K562 (cell line): ENCODE data around the gene NRTN. TPM values are rescaled to one million over a fixed set of nuclear protein-coding genes. Genes with fewer than 3 reads are reported as not detected.

ENCODE experiments used
- ATAC-seq: fragments of 200-7000 bp; cut with Tn5 transposase; 3 replicates; pipeline ENCODE4 v1.9.1; 2020; ENCODE audit warnings: moderate library complexity
- BruUV-seq: library from RNA; stranded (reverse); fragments of 400-500 nt; replicated peaks from 2 replicates; lab custom pipeline; 2021; lab: Mats Ljungman, UMichigan
- CTCF ChIA-PET: fragments of 300-600 bp; formaldehyde crosslinking; extraction: SDS; loops from one replicate; lab custom pipeline; 2021; ENCODE audit warnings: low intra/inter-chr PET ratio; lab: Yijun Ruan, JAX
- POLR2A ChIA-PET: fragments of 300-600, 350-650 bp; sonication (Branson Sonifier 250); formaldehyde crosslinking; extraction: SDS; loops from one replicate; lab custom pipeline; 2021; ENCODE audit warnings: antibody characterized with exemption, inconsistent platforms; lab: Yijun Ruan, JAX
- DNase-seq, 4 experiments: peaks; one replicate each; pipeline versions ENCODE4 v3.0.0 to v3.0.0-alpha.2; 2011 to 2018; ENCODE audit warnings: low spot score in 3 of 4, mixed read lengths in 3 of 4; ENCODE audit errors: extremely low read depth in 1 of 4
- FAIRE-seq: peaks from 2 replicates; lab custom pipeline; 2011; peaks lifted over from hg19 to GRCh38; lab: Jason Lieb, UNC
- H2AFZ ChIP-seq: 2 replicates; pipeline ENCODE4 v1.6.0; 2011; ENCODE audit warnings: low read depth, low read length, control low read depth, inconsistent platforms
- H3K27ac ChIP-seq: fragments of 200-600 bp; 3 replicates; pipeline ENCODE4 v1.8.0; 2011; ENCODE audit warnings: low read depth, mild to moderate bottlenecking, control low read depth, inconsistent platforms, low read length, moderate library complexity, mixed read lengths; ENCODE audit errors: extremely low read depth
- H3K27me3 ChIP-seq, 2 experiments: fragments of 300-600 bp in 1 of 2; 2 replicates in 1 of 2; 3 replicates in 1 of 2; pipeline versions ENCODE4 v1.6.0 to v1.8.0; 2011; ENCODE audit warnings: inconsistent platforms in 2 of 2, low read length in 2 of 2, mild to moderate bottlenecking in 1 of 2, mixed read lengths in 1 of 2, moderate library complexity in 1 of 2; ENCODE audit not compliant: control insufficient read depth in 2 of 2, insufficient read depth in 2 of 2
- H3K36me3 ChIP-seq: fragments of 300-600 bp; 3 replicates; pipeline ENCODE4 v1.8.0; 2011; ENCODE audit warnings: mild to moderate bottlenecking, low read length, inconsistent platforms; ENCODE audit not compliant: control insufficient read depth, insufficient read depth
- H3K4me1 ChIP-seq, 2 experiments: fragments of 200-600 bp in 1 of 2; replicated peaks in 1 of 2; 2 replicates in 1 of 2; 3 replicates in 1 of 2; pipeline versions ENCODE4 v1.5.1 to v1.8.0; 2011; ENCODE audit warnings: inconsistent platforms in 2 of 2, low read length in 2 of 2, mild to moderate bottlenecking in 1 of 2, mixed read lengths in 1 of 2, moderate library complexity in 1 of 2; ENCODE audit not compliant: control insufficient read depth in 2 of 2, insufficient read depth in 2 of 2
- H3K4me2 ChIP-seq: 2 replicates; pipeline ENCODE4 v1.6.1; 2011; ENCODE audit warnings: low read length, control low read depth, inconsistent platforms, mixed read lengths; ENCODE audit not compliant: insufficient read depth
- H3K4me3 ChIP-seq: fragments of 200-600 bp; sonication (generic), shearing (Covaris generic); 2 replicates; pipeline ENCODE4 v1.5.1; 2016; ENCODE audit warnings: control low read depth, inconsistent platforms
- H3K79me2 ChIP-seq: fragments of 200-600 bp; 3 replicates; pipeline ENCODE4 v1.8.0; 2011; ENCODE audit warnings: low read length, inconsistent platforms; ENCODE audit not compliant: control insufficient read depth, insufficient read depth
- H3K9ac ChIP-seq, 2 experiments: 2 replicates each; pipeline versions ENCODE4 v1.6.0 to v1.6.1; 2011; ENCODE audit warnings: low read depth in 2 of 2, low read length in 2 of 2, control low read depth in 1 of 2, inconsistent platforms in 1 of 2, mild to moderate bottlenecking in 1 of 2, mixed read lengths in 1 of 2; ENCODE audit not compliant: insufficient read depth in 1 of 2
- H3K9me1 ChIP-seq: one replicate; pipeline ENCODE4 v1.6.0; 2011; ENCODE audit warnings: inconsistent platforms, mild to moderate bottlenecking, low read length, moderate library complexity; ENCODE audit not compliant: control insufficient read depth, insufficient read depth
- H3K9me3 ChIP-seq: replicated peaks from 2 replicates; pipeline ENCODE4 v1.5.1; 2011; ENCODE audit warnings: low read depth, low read length, inconsistent platforms; ENCODE audit not compliant: control insufficient read depth, insufficient read depth
- H4K20me1 ChIP-seq: replicated peaks from 2 replicates; pipeline ENCODE4 v1.6.1; 2011; ENCODE audit warnings: low read length, inconsistent platforms, mixed read lengths; ENCODE audit not compliant: control insufficient read depth, insufficient read depth
- BACH1 ChIP-seq: fragments of 200-800 bp; sonication (Bioruptor generic); IDR thresholded peaks from 2 replicates; pipeline ENCODE4 v1.6.1; 2016; ENCODE audit warnings: missing genetic modification characterization, missing compliant biosample characterization
- BMI1 ChIP-seq: fragments of 150-350 bp; IDR thresholded peaks from 2 replicates; pipeline ENCODE4 v1.6.1; 2014; ENCODE audit warnings: low read length
- BRD4 ChIP-seq: fragments of 200-600 bp; sonication (generic); IDR thresholded peaks from 2 replicates; pipeline ENCODE4 v1.6.1; 2017; ENCODE audit warnings: inconsistent platforms
- CAMTA2 ChIP-seq: fragments of 250-450 bp; sonication (Bioruptor Pico); conservative IDR thresholded peaks from 2 replicates; pipeline ENCODE4 v1.5.1; 2022
- ELF2 ChIP-seq: fragments of 250-450 bp; sonication (Bioruptor Pico); IDR thresholded peaks from 2 replicates; pipeline ENCODE4 v1.5.0; 2021; ENCODE audit warnings: mild to moderate bottlenecking
- ERF ChIP-seq: fragments of 450-650 bp; formaldehyde crosslinking; IDR thresholded peaks from 2 replicates; pipeline ENCODE4 v1.4.0; 2020; ENCODE audit warnings: mild to moderate bottlenecking, mixed read lengths
- MAZ ChIP-seq, 2 experiments: fragments of 450-650 bp in 1 of 2; sonication (generic) in 1 of 2; formaldehyde crosslinking; IDR thresholded peaks in 1 of 2; conservative IDR thresholded peaks in 1 of 2; 2 replicates each; pipeline versions ENCODE4 v1.4.0 to v1.5.0; 2020; ENCODE audit warnings: mild to moderate bottlenecking in 1 of 2, missing genetic modification reagents in 1 of 2
- POLR3G ChIP-seq: IDR thresholded peaks from 2 replicates; pipeline ENCODE4 v1.6.1; 2011; ENCODE audit not compliant: insufficient read length, insufficient replicate concordance; ENCODE audit errors: extremely low read depth
- TRIM24 ChIP-seq, 2 experiments: fragments of 450-650 bp; IDR thresholded peaks; 2 replicates each; pipeline ENCODE4 v1.6.1; 2016
- ZBTB1 ChIP-seq: sonication (generic); formaldehyde crosslinking; IDR thresholded peaks from 2 replicates; pipeline ENCODE4 v1.8.1; 2023; ENCODE audit warnings: missing genetic modification reagents, low read depth, mild to moderate bottlenecking, borderline replicate concordance
- ZNF436 ChIP-seq: fragments of 250-450, 450-650 bp; sonication (Bioruptor Pico); formaldehyde crosslinking; IDR thresholded peaks from 2 replicates; pipeline ENCODE4 v1.7.0; 2020; ENCODE audit warnings: mild to moderate bottlenecking
- ZNF717 ChIP-seq: fragments of 250-450 bp; sonication (Bioruptor Pico); IDR thresholded peaks from 2 replicates; pipeline ENCODE4 v1.5.0; 2021
- WGBS: fragments of 100-300 bp; shearing (Covaris generic); methylation state at CpG from one replicate; pipeline ENCODE4 v1.1.6; 2016; ENCODE audit warnings: low coverage, mixed read lengths; ENCODE audit not compliant: insufficient coverage; ENCODE audit errors: missing lambda C conversion rate; 5-methylcytosine and 5-hydroxymethylcytosine counted together
- in situ Hi-C: fragments of 300-500 bp; cut with MboI; formaldehyde crosslinking; loops from 4 replicates; pipeline ENCODE4 v1.15.0; 2018; ENCODE audit warnings: inconsistent platforms, mixed read lengths
- intact Hi-C: fragments of 100-400 bp; cut with micrococcal nuclease; formaldehyde crosslinking; loops from 2 replicates; pipeline ENCODE4 v1.14.2; 2022
- polyA plus RNA-seq, 8 experiments: library from polyadenylated mRNA; depleted of rRNA in 4 of 8; stranded (reverse) in 5 of 8; unstranded in 3 of 8; fragments of >200 nt; fragmentation: Nextera tagmentation in 2 of 8; fragmentation: Illumina TruSeq in 1 of 8; extraction: Ambion mirVana in 2 of 8; extraction: Trizol in 1 of 8; gene quantifications; 2 replicates each; pipeline versions ENCODE4 v1.2.1 to v1.2.3, GENCODE V29; 2011 to 2014; ENCODE audit warnings: inconsistent platforms in 1 of 8, missing spikeins in 1 of 8
- total RNA-seq, 7 experiments: library from RNA; depleted of rRNA in 6 of 7; stranded (reverse); fragments of >200 nt in 6 of 7; fragmentation: Illumina TruSeq in 2 of 7; extraction: Trizol in 2 of 7; gene quantifications; 2 replicates each; pipeline versions ENCODE4 v1.2.1 to v1.2.3, GENCODE V29; 2011 to 2021; ENCODE audit warnings: low replicate concordance in 1 of 7
- TF ChIP-seq, protein P1 (sequence below): IDR thresholded peaks from 3 replicates; pipeline ENCODE4 v1.6.1; 2011; ENCODE audit warnings: borderline replicate concordance, mild to moderate bottlenecking, moderate library complexity; ENCODE audit not compliant: insufficient read length; ENCODE audit errors: extremely low read depth
- TF ChIP-seq, protein P2 (sequence below): sonication (generic); formaldehyde crosslinking; IDR thresholded peaks from 2 replicates; pipeline ENCODE4 v1.8.0; 2022; ENCODE audit warnings: missing genetic modification reagents, mild to moderate bottlenecking, moderate library complexity, borderline replicate concordance
- TF ChIP-seq, protein P3 (sequence below): fragments of 250-450 bp; sonication (Bioruptor Pico); IDR thresholded peaks from 2 replicates; pipeline ENCODE4 v1.8.0; 2021; ENCODE audit warnings: moderate library complexity, mild to moderate bottlenecking, inconsistent platforms

Gene NRTN
- total and polyA plus RNA-seq, 9 of the 15 experiments (the other 6 are each of a cell fraction or from before 2014, with no cell fraction given): 0.62 to 8.1 (median 1.6) TPM; not detected in 2

DNA sequence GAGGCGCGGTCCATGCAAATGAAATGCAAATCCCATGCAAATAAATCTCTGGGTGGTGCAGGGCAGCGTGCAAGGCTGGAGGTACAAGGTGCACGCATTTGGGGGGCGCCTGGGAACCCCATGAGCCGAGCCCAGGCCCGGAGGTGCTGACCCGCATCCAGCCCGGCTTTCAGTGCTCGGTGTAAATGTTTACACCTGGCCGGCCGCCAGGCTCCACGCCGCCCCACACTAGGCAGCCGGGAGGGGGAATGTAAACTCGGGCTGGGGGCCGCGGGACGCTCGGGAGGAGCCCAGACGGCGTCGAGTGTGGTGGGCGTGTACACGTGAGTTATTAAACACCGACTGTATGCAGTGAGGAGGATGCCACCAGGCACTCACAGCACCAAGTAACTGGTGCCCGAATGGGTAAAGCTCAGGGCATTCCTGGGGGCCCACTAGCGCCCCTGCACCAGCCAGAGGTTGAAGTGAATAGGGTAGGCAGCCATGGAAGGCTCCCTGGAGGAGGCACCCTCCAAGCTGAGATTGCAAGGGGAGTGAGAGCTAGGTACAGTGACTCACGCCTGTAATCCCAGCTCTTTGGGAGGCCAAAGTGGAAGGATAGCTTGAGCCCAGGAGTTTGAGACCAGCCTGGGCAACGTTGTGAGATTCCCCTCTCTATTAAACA is 17.4 kb downstream of the NRTN start (continued):
- TF ChIP-seq, protein P1, sequence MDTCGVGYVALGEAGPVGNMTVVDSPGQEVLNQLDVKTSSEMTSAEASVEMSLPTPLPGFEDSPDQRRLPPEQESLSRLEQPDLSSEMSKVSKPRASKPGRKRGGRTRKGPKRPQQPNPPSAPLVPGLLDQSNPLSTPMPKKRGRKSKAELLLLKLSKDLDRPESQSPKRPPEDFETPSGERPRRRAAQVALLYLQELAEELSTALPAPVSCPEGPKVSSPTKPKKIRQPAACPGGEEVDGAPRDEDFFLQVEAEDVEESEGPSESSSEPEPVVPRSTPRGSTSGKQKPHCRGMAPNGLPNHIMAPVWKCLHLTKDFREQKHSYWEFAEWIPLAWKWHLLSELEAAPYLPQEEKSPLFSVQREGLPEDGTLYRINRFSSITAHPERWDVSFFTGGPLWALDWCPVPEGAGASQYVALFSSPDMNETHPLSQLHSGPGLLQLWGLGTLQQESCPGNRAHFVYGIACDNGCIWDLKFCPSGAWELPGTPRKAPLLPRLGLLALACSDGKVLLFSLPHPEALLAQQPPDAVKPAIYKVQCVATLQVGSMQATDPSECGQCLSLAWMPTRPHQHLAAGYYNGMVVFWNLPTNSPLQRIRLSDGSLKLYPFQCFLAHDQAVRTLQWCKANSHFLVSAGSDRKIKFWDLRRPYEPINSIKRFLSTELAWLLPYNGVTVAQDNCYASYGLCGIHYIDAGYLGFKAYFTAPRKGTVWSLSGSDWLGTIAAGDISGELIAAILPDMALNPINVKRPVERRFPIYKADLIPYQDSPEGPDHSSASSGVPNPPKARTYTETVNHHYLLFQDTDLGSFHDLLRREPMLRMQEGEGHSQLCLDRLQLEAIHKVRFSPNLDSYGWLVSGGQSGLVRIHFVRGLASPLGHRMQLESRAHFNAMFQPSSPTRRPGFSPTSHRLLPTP: no peak
- 0 out of 2 replicates have a peak, but pooled peaks have one; percentile 47 for TF ChIP-seq ZNF436
- no peak for TF ChIP-seq ZNF717 (CRISPR knock-in tag)

DNA sequence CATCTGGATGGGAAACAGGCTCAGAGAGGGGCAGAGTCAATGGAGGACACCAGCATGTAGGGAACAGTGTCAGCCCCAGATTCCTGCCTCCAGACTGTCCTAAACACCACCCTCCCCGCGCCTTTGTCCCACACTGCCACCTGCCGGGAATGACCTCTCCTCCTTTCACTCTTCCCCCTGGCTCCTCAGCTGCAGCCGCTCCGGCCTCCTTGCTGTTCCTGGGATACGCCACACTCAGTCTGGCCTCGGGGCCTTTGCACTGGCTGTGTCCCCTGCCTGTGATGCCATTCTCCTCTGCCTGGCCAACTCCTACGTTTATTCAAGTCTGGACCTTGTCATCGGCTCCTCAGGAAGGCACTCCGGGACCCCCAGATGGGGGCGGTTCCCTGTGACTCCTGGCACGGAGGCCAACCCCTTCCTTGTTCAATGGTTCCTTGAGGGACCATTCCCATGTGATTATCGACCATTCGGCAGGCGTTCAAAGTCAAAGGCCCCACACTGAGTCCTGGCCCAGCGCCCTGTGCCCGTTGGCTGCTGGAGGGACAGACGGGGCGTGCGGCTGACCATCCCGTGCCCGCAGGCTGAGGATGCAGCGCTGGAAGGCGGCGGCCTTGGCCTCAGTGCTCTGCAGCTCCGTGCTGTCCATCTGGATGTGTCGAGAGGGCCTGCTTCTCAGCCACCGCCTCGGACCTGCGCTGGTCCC is 18.9 kb downstream of the NRTN start:
- ATAC-seq (peak; percentile 65), FAIRE-seq (peak; percentile 85), DNase-seq (peak; percentile 46 to 74 (median 58))
- H4K20me1 ChIP-seq: no peaks in the 10 kb centered on the region; the same call in 1 of the 2 replicates
- no peaks in the 10 kb centered on the region for H3K27me3 ChIP-seq
- ChIA-PET CTCF (interaction anchor here (0.6 to 3.3 kb wide), 4 partner anchors 19 to 312 kb away, joined by 3 to 20 read pairs (median 10); partner anchors contain the start of gene NRTN), POLR2A (interaction anchor here (0.6 kb wide), 3 partner anchors 37 to 675 kb away, joined by 3 read pairs; no protein-coding TSS in a partner anchor)
- in situ Hi-C loops: no loop called here
- H3K4me3 ChIP-seq: no peak overlapping the region
- 55% methylated on average over 29 of the region's 30 CpGs for WGBS
- no peak overlapping the region for H3K4me2 ChIP-seq
- intact Hi-C loops: loop anchor here (2.0 kb wide), 1 partner anchor 19 kb away; the partner anchor contains the start of gene NRTN
- H3K36me3 ChIP-seq: no peaks in the 10 kb centered on the region
- peaks cover 6 to 54% of the 10 kb centered on the region in 2 experiments; a peak in 4 of 5 replicates for H3K4me1 ChIP-seq
- H3K79me2 ChIP-seq: peaks cover 4% of the 10 kb centered on the region; the same call in 1 of the 3 replicates
- no peak overlapping the region for H3K9ac ChIP-seq
- no TSS peak for BruUV-seq
- no peaks in the 10 kb centered on the region for H3K9me3 ChIP-seq
- no peak overlapping the region for H3K27ac ChIP-seq
- peaks cover 3% of the 10 kb centered on the region for H3K9me1 ChIP-seq
- H2AFZ ChIP-seq: no peak overlapping the region
- TF ChIP-seq, protein P2, sequence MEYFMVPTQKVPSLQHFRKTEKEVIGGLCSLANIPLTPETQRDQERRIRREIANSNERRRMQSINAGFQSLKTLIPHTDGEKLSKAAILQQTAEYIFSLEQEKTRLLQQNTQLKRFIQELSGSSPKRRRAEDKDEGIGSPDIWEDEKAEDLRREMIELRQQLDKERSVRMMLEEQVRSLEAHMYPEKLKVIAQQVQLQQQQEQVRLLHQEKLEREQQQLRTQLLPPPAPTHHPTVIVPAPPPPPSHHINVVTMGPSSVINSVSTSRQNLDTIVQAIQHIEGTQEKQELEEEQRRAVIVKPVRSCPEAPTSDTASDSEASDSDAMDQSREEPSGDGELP (CRISPR knock-in tag): no peak
- TF ChIP-seq CAMTA2 (CRISPR knock-in tag) (no peak), ZBTB1 (CRISPR knock-in tag) (no peak), MAZ (CRISPR knock-in tag; conservative IDR thresholded peaks at IDR 0.05 in 1 of 2, IDR thresholded peaks at IDR 0.05 in 1 of 2) (peak; percentile 21 to 82; a peak in 2 of 4 replicates), ERF (CRISPR knock-in tag) (no peak), BRD4 (no peak), POLR3G (no peak), BACH1 (tag) (no peak), BMI1 (no peak), ELF2 (CRISPR knock-in tag) (no peak), TRIM24 (IDR thresholded peaks at IDR 0.05) (no peak)
- TF ChIP-seq, protein P3, sequence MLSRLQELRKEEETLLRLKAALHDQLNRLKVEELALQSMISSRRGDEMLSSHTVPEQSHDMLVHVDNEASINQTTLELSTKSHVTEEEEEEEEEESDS (CRISPR knock-in tag): no peak
